Uterus (tissue), 4 donors: ENCODE results near the gene MTMR2. TPM values are rescaled to one million over a fixed set of nuclear protein-coding genes. Genes with fewer than 3 reads are reported as not detected.

Source experiments
- DNase-seq, 2 donors: peaks; one replicate each; pipeline ENCODE4 v3.0.0-alpha.2; 2019 to 2020
- H3K27ac ChIP-seq, 2 donors: fragments of 200-600 bp; sonication (generic); 1 replicate in 1 of 2; 2 replicates in 1 of 2; pipeline ENCODE4 v1.5.1; 2016 to 2018
- H3K27me3 ChIP-seq, 2 donors: fragments of 200-600 bp; sonication (generic); one replicate each; pipeline ENCODE4 v1.5.1; 2018 to 2019; ENCODE audit warnings: control low read depth in 1 of 2
- H3K36me3 ChIP-seq, 2 donors: fragments of 200-600 bp; sonication (generic); one replicate each; pipeline ENCODE4 v1.5.1; 2019; ENCODE audit warnings: control low read depth in 1 of 2
- H3K4me1 ChIP-seq, 2 donors: fragments of 200-600 bp; sonication (generic); one replicate each; pipeline ENCODE4 v1.5.1; 2018 to 2019; ENCODE audit warnings: control low read depth in 1 of 2
- H3K4me3 ChIP-seq, 2 donors: fragments of 200-600 bp; sonication (generic); 1 replicate in 1 of 2; 2 replicates in 1 of 2; pipeline ENCODE4 v1.5.1; 2018 to 2019; ENCODE audit warnings: mild to moderate bottlenecking in 1 of 2
- H3K9me3 ChIP-seq, 2 donors: fragments of 200-600 bp; sonication (generic); one replicate each; pipeline ENCODE4 v1.5.1; 2019; ENCODE audit warnings: control low read depth in 1 of 2
- POLR2A ChIP-seq, 2 donors: fragments of 450-650 bp; IDR thresholded peaks; one replicate each; pipeline ENCODE4 v1.6.1; 2016; ENCODE audit warnings: antibody characterized with exemption in 2 of 2, mild to moderate bottlenecking in 1 of 2, moderate library complexity in 1 of 2
- intact Hi-C: fragments of 100-400 bp; cut with DNase I; formaldehyde crosslinking; loops from one replicate; pipeline ENCODE4 v1.15.1; 2023; ENCODE audit warnings: low total_unique reads
- total RNA-seq, 4 donors: library from RNA; depleted of rRNA in 3 of 4; stranded (reverse); fragments of >200 nt in 3 of 4; gene quantifications; one replicate each; pipeline versions ENCODE4 v1.1.0 to v1.2.4, GENCODE V29; 2014 to 2023
- TF ChIP-seq, protein P1 (sequence below), 4 experiments: fragments of 200-600 bp in 2 of 4; fragments of 450-650 bp in 2 of 4; sonication (generic) in 2 of 4; IDR thresholded peaks; one replicate each; pipeline ENCODE4 v1.5.1; 2016 to 2019; ENCODE audit warnings: antibody characterized with exemption in 4 of 4, mild to moderate bottlenecking in 2 of 4, moderate library complexity in 1 of 4
- donor health status: DM: yes; HTN: yes; CAD: no.

MTMR2 gene
- total RNA-seq, 4 donors from 2014 or later, result 10.9 to 45.5 (median 21.6) TPM

DNA sequence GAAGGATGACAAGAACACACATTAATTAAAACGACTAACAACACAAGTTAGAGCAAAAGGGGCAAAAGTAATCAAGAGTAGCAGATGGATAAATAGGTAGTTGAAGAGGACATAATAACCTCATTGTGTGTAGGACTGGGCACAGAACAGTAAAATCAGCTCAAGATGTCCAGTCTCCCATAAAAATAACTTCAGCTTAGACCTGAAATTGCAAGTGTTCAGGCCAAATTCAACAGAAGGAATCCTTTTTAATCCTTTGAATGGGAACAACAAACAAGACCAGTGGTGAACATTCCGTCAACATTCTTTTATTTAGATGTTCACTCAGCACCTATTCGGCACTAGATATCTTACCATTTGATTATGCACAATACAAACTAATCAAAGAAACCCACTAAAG lies 4.4 kb downstream of the MTMR2 start:
- TF ChIP-seq, protein P1, sequence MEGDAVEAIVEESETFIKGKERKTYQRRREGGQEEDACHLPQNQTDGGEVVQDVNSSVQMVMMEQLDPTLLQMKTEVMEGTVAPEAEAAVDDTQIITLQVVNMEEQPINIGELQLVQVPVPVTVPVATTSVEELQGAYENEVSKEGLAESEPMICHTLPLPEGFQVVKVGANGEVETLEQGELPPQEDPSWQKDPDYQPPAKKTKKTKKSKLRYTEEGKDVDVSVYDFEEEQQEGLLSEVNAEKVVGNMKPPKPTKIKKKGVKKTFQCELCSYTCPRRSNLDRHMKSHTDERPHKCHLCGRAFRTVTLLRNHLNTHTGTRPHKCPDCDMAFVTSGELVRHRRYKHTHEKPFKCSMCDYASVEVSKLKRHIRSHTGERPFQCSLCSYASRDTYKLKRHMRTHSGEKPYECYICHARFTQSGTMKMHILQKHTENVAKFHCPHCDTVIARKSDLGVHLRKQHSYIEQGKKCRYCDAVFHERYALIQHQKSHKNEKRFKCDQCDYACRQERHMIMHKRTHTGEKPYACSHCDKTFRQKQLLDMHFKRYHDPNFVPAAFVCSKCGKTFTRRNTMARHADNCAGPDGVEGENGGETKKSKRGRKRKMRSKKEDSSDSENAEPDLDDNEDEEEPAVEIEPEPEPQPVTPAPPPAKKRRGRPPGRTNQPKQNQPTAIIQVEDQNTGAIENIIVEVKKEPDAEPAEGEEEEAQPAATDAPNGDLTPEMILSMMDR (IDR thresholded peaks at IDR 0.05), result no peak
- no peak for TF ChIP-seq POLR2A (IDR thresholded peaks at IDR 0.05)
- Histone ChIP-seq H3K4me1 (no peaks in the 10 kb centered on the region), H3K36me3 (no peaks in the 10 kb centered on the region), H3K9me3 (no peaks in the 10 kb centered on the region), H3K4me3 (no peak overlapping the region), H3K27ac (no peak overlapping the region), H3K27me3 (no peaks in the 10 kb centered on the region)
- intact Hi-C loops, result no loop called here
- DNase-seq, result no peak

DNA sequence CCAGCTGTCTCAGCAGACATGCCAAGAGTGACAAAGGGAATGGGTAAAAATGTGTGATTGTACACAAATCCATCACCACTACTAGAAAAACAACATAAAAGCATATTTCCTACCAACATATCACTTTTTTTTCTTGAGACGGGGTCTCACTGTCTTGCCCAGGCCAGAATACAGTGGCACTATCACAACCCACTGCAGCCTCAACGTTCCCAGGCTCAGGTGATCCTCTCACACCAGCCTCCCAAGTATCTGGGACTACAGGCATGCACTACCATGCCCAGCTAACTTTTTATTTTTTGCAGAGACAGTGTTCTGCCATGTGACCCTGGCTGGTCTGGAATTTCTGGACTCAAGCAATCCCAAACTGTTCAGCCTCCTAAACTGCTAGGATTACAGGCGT lies 5.2 kb downstream of the MTMR2 start:
- Histone ChIP-seq H3K4me3 (no peak overlapping the region), H3K27me3 (no peaks in the 10 kb centered on the region), H3K36me3 (no peaks in the 10 kb centered on the region), H3K27ac (no peak overlapping the region), H3K9me3 (no peaks in the 10 kb centered on the region), H3K4me1 (no peaks in the 10 kb centered on the region)
- no peak for DNase-seq
- intact Hi-C loops, result no loop called here
- TF ChIP-seq POLR2A (IDR thresholded peaks at IDR 0.05), result no peak
- TF ChIP-seq, protein P1 (IDR thresholded peaks at IDR 0.05), result no peak

DNA sequence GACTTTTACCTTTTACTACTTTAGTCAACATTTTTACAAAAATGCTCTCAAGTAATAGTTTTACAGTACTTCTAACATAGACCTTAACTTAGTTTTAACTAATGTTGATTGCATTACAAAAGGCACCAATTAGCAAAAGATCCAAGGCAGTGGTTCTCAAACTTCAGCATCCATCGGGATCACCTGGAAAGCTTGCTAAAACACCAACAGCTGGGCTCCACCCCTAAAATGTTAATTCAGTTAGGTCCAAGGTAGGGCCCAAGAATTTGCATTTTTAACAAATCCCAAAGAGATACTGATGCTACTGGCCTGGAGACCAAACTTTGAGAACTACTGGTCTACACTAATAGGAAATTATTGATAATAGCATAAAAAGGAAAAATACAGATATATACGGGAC lies 5.9 kb downstream of the MTMR2 start:
- no peak overlapping the region for H3K4me3 ChIP-seq
- no peaks in the 10 kb centered on the region for H3K4me1 ChIP-seq
- intact Hi-C loops, result no loop called here
- TF ChIP-seq, protein P1 (IDR thresholded peaks at IDR 0.05), result no peak
- no peak for TF ChIP-seq POLR2A (IDR thresholded peaks at IDR 0.05)
- peak overlapping the region in 1 of 2 donors; percentile 73 for H3K27ac ChIP-seq
- H3K27me3 ChIP-seq, result no peaks in the 10 kb centered on the region
- DNase-seq, result no peak
- H3K36me3 ChIP-seq, result no peaks in the 10 kb centered on the region
- H3K9me3 ChIP-seq, result no peaks in the 10 kb centered on the region

DNA sequence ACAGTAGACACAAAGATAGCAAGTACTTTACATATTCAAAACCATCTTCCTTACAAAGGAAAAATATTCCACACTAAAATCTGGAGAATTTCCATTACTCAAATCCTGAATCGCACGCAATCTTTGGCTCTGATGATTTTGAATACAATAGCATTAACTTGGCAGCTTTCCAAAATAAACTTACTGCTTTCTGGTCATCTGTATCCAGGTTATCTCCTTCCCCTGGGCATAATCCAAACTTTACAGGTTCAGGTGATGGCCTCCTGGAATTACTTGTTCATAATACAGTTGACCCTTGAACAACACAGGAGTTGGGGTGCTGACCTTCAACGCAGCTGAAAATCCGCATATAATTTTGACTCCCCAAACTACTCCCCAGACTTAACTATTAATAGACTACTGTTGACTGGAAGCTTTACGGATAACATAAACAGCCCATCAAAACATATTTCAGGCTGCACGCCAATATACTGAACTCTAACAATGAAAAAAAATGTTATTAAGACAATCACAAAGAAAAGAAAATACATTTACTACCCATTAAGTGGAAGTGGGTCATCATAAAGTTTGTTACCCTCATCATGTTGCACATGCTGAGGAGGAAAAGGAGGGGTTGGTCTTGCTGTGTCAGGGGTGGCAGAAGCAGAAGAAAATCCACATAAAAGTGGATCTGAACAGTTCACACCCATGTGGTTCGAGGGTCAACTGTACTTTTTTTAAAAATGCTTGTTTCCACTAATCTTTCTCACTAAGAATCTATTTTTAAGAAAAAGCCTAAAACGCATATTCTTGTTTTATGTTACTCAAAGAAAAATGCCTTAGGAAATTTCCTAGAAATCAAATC lies 6.5 kb downstream of the MTMR2 start:
- TF ChIP-seq, protein P1 (IDR thresholded peaks at IDR 0.05), result no peak
- TF ChIP-seq POLR2A (IDR thresholded peaks at IDR 0.05), result no peak
- no peaks in the 10 kb centered on the region for H3K9me3 ChIP-seq
- DNase-seq, result no peak
- H3K36me3 ChIP-seq, result no peaks in the 10 kb centered on the region
- no peak overlapping the region for H3K4me3 ChIP-seq
- no peaks in the 10 kb centered on the region for H3K4me1 ChIP-seq
- H3K27me3 ChIP-seq, result no peaks in the 10 kb centered on the region
- H3K27ac ChIP-seq, result peak overlapping the region in 1 of 2 donors; percentile 73
- intact Hi-C loops, result no loop called here

DNA sequence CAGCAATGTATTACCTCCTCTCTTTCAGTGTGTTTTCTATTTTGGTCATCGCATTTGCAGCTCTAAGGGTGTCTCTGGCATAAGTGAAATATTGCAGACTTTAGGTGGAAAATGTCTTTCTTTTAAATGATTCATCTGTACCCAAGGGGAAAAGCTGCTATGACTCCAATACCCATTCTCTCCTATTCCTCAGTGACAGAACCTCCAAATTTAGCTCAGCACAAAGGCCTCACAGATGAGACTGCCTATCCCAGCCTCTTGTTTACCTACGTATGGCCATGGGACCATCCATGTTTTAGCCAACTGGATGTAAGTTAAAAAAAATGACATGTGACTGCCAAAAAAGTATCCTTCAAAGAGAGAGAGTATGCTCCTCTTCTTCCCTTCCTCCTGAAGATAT lies 7.9 kb downstream of the MTMR2 start:
- TF ChIP-seq, protein P1 (IDR thresholded peaks at IDR 0.05), result no peak
- TF ChIP-seq POLR2A (IDR thresholded peaks at IDR 0.05), result no peak
- DNase-seq, result no peak
- H3K36me3 ChIP-seq, result no peaks in the 10 kb centered on the region
- H3K9me3 ChIP-seq, result no peaks in the 10 kb centered on the region
- intact Hi-C loops, result no loop called here
- H3K4me3 ChIP-seq, result no peak overlapping the region
- H3K4me1 ChIP-seq, result no peaks in the 10 kb centered on the region
- no peaks in the 10 kb centered on the region for H3K27me3 ChIP-seq
- peak overlapping the region in 1 of 2 donors; percentile 73 for H3K27ac ChIP-seq
